NCI-H2029 treated with DMSO at 0.1 percent for 48 hours (cell line): ENCODE data around the gene IGFBP4.

Source experiments
- DNase-seq: peaks from one replicate; lab custom pipeline; 2025; lab: John Stamatoyannopoulos, UW

Gene IGFBP4

DNA sequence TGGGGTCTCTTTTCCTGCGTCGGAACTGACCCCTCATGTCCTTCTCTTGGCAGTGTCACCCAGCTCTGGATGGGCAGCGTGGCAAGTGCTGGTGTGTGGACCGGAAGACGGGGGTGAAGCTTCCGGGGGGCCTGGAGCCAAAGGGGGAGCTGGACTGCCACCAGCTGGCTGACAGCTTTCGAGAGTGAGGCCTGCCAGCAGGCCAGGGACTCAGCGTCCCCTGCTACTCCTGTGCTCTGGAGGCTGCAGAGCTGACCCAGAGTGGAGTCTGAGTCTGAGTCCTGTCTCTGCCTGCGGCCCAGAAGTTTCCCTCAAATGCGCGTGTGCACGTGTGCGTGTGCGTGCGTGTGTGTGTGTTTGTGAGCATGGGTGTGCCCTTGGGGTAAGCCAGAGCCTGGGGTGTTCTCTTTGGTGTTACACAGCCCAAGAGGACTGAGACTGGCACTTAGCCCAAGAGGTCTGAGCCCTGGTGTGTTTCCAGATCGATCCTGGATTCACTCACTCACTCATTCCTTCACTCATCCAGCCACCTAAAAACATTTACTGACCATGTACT lies 13.2 kb downstream of the IGFBP4 start:
- no peak for DNase-seq

DNA sequence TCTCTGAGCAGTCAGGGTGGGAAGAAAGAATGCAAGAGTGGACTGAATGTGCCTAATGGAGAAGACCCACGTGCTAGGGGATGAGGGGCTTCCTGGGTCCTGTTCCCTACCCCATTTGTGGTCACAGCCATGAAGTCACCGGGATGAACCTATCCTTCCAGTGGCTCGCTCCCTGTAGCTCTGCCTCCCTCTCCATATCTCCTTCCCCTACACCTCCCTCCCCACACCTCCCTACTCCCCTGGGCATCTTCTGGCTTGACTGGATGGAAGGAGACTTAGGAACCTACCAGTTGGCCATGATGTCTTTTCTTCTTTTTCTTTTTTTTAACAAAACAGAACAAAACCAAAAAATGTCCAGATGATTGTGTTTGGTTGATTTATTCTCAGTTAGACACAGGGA lies 14.1 kb downstream of the IGFBP4 start:
- no peak for DNase-seq

DNA sequence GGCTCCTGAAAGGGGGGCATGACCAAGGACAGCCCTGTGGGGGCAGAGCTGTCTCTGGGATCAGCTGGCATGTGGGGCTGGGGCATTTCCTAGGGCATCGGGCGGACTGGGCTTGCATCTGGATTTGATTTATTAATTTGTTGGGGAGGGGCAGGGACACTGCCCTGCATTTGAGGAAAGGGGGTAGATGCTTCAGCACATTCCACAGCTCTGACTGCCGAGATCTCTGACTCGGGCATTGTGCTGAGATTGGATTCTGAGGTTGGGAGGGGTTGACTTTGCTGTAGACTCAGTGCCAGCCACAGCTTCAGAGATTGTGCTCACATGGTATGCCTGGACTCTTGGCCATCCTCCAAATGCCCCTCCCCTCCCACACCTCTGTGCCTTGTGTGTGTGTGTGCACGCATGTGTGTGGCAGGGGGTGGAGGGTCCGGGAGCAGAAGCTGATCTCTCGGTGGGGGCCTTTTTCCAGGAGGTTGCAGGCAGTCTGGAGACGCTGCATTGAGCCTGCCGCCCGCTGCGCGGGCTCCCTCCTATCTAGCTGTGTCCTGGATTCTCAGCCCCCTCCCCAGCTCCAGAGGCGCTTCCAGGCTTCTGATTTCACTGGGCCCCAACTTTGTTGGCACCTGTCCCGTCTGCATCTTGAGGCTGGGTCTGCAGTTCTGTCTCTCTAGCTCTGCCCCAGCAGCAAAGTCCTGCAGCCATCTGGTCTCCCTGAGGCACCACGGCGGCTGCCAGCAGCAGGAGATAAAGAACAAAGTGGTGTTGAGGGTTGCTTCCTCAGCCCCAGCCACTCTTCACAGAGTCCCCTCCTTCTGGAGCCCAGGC lies 14.9 kb downstream of the IGFBP4 start:
- no peak for DNase-seq

DNA sequence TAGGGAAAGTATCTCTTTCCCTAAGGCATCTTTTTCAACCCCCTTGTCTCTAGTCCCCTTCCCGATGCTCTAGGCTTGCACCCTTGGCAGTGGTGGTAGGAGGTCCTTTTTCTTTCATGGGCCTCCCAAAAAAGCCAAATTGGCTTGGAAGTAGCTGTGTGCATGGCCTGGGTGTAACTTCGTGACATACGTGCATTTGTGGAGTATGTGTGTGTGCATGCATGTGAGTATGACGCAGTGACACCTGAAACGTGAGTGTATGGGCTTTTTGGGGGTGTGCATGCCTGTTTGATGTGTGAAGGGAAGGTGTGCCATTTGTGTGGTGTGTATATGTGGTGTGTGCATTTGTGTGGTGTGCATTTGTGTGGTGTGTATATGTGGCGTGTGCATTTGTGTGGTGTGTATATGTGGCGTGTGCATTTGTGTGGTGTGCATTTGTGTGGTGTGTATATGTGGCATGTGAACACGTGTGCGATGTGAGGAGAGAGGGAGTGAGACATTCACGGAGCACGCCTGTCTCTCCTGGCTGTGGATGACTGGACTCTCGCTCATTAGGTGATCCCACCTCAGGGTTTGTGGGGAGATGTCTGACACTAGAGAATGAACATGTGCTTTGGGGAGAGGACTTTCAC lies 15.7 kb downstream of the IGFBP4 start:
- no peak for DNase-seq

DNA sequence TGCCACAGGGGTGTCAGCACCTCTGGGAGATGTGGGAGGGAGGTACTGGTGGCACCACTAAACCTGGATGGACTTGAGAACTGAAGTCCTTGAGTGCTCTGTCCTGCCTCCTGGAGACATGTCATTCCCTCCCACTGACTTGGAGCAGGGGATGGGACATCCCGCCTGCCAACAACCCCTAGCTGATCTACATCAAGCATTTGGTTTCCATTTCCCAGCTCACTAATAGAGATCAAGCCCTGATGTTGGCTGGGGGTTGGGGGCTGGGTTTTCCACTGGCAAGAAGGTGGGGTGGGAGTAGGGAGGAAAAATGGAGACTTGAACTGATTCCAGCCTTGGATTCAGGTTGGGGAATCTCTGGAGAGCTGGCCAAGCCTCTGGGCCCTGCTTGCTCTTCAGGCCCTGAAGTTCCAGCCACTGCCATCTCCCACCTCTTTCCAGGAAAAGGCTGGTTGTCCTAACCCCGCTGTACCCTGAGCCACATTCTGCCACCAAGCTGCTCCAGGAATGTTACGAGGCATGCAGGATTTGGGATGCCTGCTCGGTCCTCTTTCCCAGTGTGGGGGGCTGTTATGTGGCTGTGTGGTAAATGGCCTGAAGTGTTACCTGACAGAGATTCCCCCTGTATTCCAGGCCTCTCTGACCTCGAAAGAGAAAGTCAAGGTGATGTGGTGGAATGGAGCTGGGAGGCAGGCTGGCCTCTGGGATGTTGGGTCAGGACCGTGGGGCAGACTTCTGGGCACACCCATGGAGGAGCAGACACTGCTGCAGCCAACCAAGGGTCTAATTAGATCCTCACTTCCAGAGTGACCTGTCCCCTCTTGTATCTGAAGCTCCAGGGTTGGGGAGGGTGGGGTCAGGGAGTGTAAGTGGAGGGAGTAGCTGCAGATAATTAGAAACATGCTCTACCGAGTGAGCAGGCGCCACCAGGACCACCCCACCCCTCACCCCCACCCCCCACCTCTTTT lies 16.7 kb downstream of the IGFBP4 start:
- DNase-seq: no peak

DNA sequence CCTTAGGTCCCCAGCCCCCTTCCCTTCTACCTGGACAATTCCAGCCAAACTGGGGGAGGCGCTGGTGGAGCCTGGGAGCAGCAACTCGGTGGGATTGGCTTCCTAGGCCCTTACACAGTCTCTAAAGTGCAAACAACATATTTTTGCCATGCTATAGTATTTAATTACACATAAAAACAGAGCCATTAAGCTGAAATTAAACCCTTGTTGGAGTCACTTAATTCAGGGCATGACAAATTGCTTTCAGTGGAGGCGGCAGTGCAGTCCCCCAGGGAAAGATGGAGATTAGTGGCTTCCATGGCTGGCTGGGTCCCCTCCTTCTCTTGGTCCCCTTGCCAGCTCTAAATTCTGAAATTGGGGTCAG lies 17.3 kb downstream of the IGFBP4 start:
- no peak for DNase-seq

DNA sequence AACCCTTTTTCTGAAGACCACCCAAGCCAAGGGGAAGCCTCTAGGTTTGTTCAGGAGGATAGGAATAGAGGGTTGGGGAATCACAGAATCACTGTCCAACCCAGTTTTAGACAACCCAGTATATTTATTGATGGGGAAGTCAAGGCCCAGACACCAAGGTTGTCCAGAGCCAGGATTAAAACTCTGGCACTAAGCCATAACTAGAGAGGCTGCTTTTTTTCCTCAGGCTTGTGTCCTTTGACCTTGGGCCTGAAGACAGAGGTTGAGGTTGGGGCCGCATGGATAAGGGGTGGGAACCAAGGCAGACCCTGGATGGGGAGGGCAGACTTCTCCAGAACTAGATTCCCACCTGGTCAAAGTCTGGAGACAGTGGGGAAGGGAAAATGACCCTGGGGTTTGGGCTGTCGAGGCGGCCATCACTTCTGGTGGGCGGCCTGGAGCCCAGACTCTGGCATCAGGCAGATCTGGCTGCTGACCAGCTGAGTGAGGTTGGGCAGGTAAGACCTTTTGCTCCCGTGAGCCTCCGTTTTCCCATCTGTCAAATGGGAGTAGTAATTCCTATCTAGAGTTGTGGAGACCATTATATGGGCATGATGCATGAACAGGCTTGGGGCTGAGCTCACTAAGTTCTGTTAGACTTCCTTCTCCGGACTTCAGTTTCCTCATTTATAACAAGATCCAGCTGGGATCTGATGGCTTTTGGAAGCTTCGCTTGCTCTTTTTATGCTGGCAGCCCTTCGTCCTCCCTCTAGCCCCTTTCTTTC lies 17.9 kb downstream of the IGFBP4 start:
- no peak for DNase-seq

DNA sequence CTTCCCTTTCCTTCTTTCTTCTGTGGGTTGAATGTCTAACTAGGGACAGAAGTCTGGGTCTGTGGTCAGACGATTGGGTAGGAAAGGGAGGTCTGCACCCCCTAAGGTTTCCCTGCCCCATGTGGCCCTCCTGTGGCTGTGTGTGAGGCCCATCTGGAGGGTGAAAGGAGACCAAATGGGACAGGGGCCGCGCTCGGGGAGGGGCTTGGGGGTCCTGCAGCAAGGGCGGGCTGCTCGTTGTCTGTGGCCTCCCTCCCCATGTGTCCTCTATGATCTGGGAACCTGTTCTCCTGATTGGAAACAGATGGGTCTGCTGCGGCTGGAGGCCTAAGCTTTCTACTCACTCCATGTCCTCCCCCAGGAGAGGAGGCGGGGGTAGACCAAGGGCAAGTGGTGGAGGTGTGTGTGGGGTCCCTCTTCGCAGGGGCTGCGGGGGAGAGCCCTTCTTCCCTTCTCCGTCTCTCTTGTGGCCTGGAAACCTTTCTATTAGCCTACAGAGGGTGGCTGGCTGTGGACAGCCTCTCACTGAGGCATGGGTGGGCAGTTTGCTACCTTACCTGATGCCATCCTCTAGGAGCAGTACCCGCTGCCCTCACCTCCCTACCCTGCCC lies 18.6 kb downstream of the IGFBP4 start:
- no peak for DNase-seq

DNA sequence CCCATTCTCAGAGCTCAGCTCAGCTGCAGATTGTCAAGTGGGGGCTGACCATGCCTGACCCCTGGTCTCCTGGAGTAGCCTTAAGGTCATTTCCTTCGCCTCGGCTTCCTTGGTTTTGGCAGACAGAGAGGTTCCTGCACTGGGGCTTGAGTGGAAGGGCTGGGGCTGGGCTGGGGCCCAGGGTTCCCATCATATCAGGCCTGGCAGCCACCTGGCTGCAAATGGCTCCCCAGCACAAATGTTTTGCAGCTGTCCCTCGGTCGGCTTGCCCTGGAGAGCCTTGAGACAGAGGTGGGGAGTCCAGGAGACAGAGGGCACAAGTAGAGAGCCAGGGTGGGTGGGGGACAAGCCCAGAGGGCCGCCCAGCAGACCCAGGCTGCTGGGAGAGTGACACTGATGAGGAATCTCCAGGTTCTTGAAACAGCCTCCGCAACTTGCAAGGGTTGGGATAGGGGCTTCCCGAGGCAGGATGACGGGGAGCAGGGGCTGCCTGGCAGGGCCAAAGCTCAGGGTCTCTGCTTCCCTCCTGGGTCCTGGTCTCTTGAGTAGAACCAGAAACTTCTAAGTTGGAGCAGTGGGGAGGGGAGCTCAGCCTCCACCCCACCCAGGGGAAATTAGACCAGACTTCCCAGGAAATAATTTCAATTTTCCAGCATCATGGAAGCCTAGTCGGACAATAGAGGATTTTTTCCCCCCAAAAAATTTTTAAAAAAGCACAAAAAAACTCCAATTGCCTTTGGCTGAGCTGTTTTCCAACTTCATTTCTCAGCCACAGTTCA lies 19.3 kb downstream of the IGFBP4 start:
- DNase-seq: no peak

DNA sequence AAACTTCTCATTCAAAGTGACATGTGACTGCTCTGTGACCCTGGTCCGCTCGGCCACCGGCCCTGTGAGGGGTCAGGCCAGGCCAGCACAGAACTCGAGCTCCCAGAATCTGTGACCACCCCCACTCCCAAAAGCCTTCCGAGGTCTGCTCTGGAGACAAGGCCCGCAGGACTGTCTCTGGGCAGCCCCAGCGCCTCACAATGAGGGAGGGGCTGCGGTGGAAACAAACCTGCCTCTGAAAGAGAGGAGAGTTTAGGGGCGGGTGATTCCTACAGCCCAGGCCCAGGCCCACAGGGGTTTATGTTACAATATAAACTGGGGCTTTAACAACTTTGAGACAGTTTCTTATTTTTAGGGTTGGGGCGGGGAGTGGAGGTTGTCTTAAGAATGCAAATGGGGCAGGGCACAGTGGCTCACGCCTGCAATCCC lies 19.9 kb downstream of the IGFBP4 start:
- no peak for DNase-seq

DNA sequence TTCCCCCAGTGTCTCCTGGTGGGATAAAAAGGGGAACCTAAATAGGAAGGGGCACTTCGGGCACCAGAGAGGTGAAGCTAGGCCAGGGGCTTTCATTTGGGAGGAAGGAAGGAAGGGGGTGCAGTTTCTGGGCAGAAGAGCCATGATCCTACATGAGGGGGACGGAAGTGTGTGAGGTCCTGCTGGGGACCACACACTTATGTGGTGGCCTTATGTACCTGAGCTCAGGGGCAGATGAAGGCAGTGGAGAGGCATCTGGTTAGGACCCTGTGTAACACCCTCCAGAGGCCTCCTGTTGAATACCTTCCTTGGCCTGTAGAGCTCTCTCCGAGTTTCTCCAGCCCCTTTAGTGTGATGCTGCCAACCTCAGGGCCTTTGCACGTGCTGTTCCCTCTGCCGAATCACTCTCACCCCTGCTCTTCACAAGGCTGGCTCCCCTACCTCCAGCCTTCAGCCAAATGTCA lies 21.2 kb downstream of the IGFBP4 start:
- no peak for DNase-seq

DNA sequence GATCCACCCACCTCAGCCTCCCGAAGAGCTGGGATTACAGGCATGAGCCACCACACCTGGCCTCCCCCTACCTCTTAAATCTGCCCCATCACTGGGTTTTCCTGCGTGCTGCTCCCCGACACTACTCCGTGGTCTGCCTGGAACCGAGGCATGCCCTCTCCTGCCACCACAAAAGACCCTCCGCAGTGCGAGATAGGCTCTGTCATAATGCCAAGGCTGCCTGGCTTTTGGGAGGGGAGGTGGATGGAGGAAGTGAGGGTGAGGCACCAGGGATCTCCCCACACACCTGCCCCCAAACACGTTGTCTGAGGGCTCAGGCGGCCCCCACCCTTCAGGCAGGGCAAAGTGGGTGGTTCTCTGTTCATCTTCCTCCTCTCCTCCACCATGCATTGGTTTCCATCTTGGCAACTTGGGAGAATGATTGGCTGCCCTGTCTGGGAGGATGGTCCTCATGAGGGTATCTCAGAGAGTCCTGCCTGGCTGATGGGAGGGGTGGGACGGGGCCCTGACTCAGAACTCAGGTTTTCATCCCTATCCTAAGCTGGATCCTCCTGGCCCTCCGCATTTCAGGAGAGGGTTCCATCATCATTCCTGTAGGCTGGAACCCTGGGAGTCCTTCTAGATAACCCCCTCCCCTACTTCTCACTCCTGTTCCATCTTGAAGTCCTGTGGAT lies 23.2 kb downstream of the IGFBP4 start:
- DNase-seq: no peak

DNA sequence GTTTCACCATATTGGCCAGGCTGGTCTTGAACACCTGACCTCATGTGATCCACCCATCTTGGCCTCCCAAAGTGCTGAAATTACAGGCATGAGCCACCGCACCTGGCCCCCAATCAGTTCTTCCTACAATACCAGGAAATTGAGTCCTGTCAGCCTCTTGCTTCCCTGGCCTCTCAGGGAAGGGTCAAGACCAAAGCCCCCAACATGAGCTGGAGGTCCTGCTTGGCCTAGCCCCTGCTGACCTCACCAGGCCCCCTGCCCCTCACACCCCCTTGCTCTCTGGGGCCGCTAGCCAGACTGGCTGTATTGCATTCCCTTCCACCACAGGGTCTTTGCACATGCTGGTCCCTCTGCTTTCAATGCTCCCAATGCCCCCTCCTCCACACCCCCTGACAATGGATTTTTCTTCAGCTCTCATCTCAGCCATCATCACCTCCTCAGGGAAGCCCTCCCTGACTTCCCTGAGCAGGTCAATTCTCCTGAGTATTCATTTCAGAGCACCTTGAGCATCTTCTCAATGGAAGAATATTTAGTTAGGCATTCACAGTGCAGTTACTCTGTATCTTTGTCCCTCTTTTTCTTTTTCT lies 24.1 kb downstream of the IGFBP4 start:
- no peak for DNase-seq

DNA sequence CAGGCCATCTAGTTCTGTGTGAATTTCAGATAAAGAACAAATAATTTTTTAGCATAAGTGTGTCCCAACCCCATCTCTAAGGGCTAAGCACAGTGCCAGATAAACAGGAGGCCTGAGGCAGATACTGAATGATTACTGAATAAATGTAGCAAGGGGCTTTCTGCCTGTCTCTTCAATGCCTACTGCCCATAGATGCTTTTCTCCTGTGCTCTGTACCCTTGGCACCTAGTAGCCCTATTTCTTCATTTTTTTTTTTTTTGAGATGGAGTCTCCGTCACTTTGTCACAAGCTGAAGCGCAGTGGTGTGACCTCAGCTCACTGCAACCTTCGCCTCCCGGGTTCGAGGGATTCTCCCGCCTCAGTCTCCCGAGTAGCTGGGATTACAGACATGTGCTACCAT lies 25.3 kb downstream of the IGFBP4 start:
- no peak for DNase-seq

DNA sequence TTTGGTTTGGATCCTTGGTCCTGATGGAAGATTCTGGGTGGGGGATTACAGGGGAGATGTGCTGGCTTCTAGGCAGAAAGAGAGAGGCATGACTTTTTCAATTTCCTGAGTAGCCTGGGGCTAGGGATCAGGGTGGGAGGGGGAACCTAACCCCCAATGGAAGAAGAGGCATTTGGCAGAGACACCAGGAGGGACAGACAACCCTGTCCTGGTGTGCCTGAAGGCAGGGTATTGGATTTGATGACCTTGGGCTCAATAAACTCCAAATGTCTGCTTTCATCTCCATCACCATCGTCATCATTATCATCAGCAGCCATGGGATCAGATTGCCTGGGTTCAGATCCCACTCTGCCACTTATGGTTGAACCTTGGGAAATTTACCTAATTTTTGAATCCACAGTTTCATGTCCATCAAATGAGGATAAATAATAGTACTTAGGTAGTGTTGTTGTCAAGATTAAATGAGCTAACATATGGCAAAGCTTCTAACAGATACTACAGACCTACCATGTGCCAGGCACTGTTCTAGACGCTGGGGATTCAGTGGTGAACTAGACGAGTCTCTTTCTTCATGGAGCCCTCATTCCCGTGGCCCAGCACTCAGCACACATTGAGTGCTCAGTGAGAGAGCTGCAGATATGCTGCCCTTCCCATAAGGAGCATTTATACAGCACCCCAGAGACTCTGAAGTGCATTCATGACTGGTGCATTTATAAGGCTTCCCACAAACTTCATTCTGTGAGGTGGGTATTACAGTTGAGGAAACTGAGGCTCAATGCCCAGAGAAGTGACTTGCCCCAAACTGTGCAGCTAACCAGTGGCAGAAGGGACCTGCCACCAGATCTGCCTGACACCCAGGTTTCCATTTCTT lies 26.8 kb downstream of the IGFBP4 start:
- no peak for DNase-seq

DNA sequence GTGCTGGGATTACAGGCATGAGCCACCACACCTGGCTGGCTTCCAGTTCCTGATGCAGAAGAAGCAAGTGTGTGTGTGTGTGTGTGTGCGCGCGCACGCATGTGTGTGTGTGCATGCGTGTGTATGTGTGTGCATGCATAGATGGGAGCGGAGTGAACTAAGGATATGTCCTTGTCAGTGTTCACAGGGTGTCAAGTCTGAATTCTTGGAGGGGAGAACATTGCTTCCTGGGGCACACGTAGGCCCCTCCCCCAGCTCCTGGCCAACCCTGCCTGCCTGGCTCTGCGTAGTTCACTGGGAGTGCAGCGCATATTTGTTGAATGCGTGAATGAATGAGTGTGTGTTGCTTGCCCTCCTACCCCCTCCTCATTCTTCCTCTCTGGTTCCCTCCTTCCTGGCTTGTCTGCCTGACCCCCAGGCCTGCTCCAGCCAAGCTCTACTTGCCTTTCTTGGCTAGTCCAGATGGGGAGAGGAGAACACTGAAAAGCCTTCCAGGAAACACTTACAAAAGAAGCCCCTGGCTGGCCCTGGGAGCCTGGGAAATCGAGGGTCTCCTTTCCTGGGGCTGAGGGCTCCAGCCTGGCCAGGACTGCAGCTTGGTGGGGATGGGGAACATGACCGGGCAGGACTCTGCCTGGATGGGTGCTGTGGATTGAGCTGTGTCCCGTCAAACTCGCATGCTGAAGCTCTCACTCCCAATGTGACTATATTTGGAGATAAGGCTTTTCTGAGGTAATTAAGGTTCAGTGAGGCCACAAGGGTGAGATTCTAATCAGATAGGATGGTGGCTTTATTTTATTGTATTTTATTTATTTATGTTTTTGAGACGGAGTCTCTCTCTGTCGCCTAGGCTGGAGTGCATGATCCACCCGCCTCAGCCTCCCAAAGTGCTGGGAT lies 27.9 kb downstream of the IGFBP4 start:
- DNase-seq: no peak
